H1 (cell line): Measurements from ENCODE around the gene AGFG2.

ENCODE experiments used
- ASH2L ChIP-seq: fragments of 200-600, 300-600 bp; sonication (generic); IDR thresholded peaks from one replicate; pipeline ENCODE4 v1.7.1; 2017; ENCODE audit warnings: low read length
- CTCF ChIP-seq, 3 experiments: IDR thresholded peaks; 1 replicate in 2 of 3; 2 replicates in 1 of 3; pipeline versions ENCODE4 v1.5.1 to v1.6.1; 2011; ENCODE audit warnings: low read length in 3 of 3, mild to moderate bottlenecking in 3 of 3, inconsistent platforms in 2 of 3, low read depth in 1 of 3, moderate library complexity in 1 of 3; ENCODE audit not compliant: insufficient read depth in 1 of 3; ENCODE audit errors: control extremely low read depth in 1 of 3
- EP300 ChIP-seq, 2 experiments: IDR thresholded peaks; 1 replicate in 1 of 2; 2 replicates in 1 of 2; pipeline ENCODE4 v1.6.1; 2011 to 2012; ENCODE audit warnings: low read depth in 2 of 2, low read length in 2 of 2, mild to moderate bottlenecking in 2 of 2, borderline replicate concordance in 1 of 2, inconsistent platforms in 1 of 2, moderate library complexity in 1 of 2
- EZH2 ChIP-seq: fragments of 200-600 bp; sonication (generic); IDR thresholded peaks from 2 replicates; pipeline ENCODE4 v1.7.1; 2012; ENCODE audit warnings: low read depth, mild to moderate bottlenecking, moderate library complexity, low read length, inconsistent platforms; ENCODE audit not compliant: severe bottlenecking
- JUN ChIP-seq: IDR thresholded peaks from 2 replicates; pipeline ENCODE4 v1.6.1; 2011; ENCODE audit warnings: low read depth, mild to moderate bottlenecking, improper control_type of control experiment, low read length
- POLR2AphosphoS5 ChIP-seq: IDR thresholded peaks from 2 replicates; pipeline ENCODE4 v1.6.1; 2011; ENCODE audit warnings: low read depth, low read length
- RBBP5 ChIP-seq: IDR thresholded peaks from 2 replicates; pipeline ENCODE4 v1.7.1; 2012; ENCODE audit warnings: low read depth, mild to moderate bottlenecking, inconsistent platforms, low read length, moderate library complexity, borderline replicate concordance
- RFX5 ChIP-seq: IDR thresholded peaks from 2 replicates; pipeline ENCODE4 v1.6.1; 2011; ENCODE audit warnings: low read depth, low read length, improper control_type of control experiment, borderline replicate concordance
- SIN3A ChIP-seq, 2 experiments: IDR thresholded peaks in 1 of 2; conservative IDR thresholded peaks in 1 of 2; 2 replicates each; pipeline ENCODE4 v1.6.1; 2011 to 2012; ENCODE audit warnings: low read length in 2 of 2, improper control_type of control experiment in 1 of 2, low read depth in 1 of 2, mild to moderate bottlenecking in 1 of 2
- SIRT6 ChIP-seq: IDR thresholded peaks from one replicate; pipeline ENCODE4 v1.7.1; 2012; ENCODE audit warnings: low read length, inconsistent platforms
- TAF1 ChIP-seq: IDR thresholded peaks from 2 replicates; pipeline ENCODE4 v1.6.1; 2011; ENCODE audit warnings: mild to moderate bottlenecking, low read depth, low read length
- YY1 ChIP-seq: IDR thresholded peaks from 2 replicates; pipeline ENCODE4 v1.6.1; 2011; ENCODE audit warnings: low read depth, mild to moderate bottlenecking, low read length

- TF ChIP-seq JUN: no peak
- TF ChIP-seq CTCF (IDR thresholded peaks at IDR 0.05; ENCODE audit: control extremely low read depth in 1 of 3, insufficient read depth in 1 of 3, low read depth in 1 of 3, low read length in 3 of 3): no peak
- no peak for TF ChIP-seq SIRT6
- no peak for TF ChIP-seq EP300 (IDR thresholded peaks at IDR 0.05; ENCODE audit: borderline replicate concordance in 1 of 2, low read depth in 2 of 2, low read length in 2 of 2)
- TF ChIP-seq RBBP5: no peak
- TF ChIP-seq YY1: no peak
- no peak for TF ChIP-seq EZH2
- TF ChIP-seq RFX5: peak; percentile 19; the same call in 1 of the 2 replicates
- peak; percentile 77; the same call in 1 of the 2 replicates for TF ChIP-seq TAF1
- peak; percentile 69; the same call in 1 of the 2 replicates for TF ChIP-seq POLR2AphosphoS5
- TF ChIP-seq ASH2L: peak; percentile 3
- peak in 1 of 2 experiments; percentile 48; a peak in 1 of 4 replicates for TF ChIP-seq SIN3A (conservative IDR thresholded peaks at IDR 0.05 in 1 of 2, IDR thresholded peaks at IDR 0.05 in 1 of 2; ENCODE audit: low read depth in 1 of 2, low read length in 2 of 2)
These were observed 73.2 kb downstream of the AGFG2 start, which contains the start of gene MOSPD3 for GRCh38 chr7:100611983-100612729.
